ENCODE data around the gene FFAR3.

- no peak for TF ChIP-seq POLR2A (IDR thresholded peaks at IDR 0.05)
- TF ChIP-seq CTCF (IDR thresholded peaks at IDR 0.05) = no peak
These were observed 37.3 kb downstream of the FFAR3 start for GRCh38 chr19:35395382-35396199.

Measured in sigmoid colon (tissue), 3 donors.